Suprapubic skin (tissue), 4 donors: Measurements from ENCODE around the gene DUSP11. TPM values are rescaled to one million over a fixed set of nuclear protein-coding genes. Genes with fewer than 3 reads are reported as not detected.
"Not testable (repeated sequence)": the region's sequence is repeated elsewhere in the genome, so short reads cannot be mapped to it uniquely, and the experiment has no call there.

Experiments used
- DNase-seq, 2 donors: peaks; one replicate each; pipeline ENCODE4 v3.0.0-alpha.2; 2019; ENCODE audit warnings: low spot score in 2 of 2
- H3K27ac ChIP-seq: fragments of 200-600 bp; sonication (generic); one replicate; pipeline ENCODE4 v1.5.1; 2019
- H3K27me3 ChIP-seq: fragments of 200-600 bp; sonication (generic); one replicate; pipeline ENCODE4 v1.5.1; 2019
- H3K36me3 ChIP-seq: fragments of 200-600 bp; sonication (generic); one replicate; pipeline ENCODE4 v1.5.1; 2019
- H3K4me1 ChIP-seq: fragments of 200-600 bp; sonication (generic); one replicate; pipeline ENCODE4 v1.5.1; 2019
- H3K4me3 ChIP-seq: fragments of 200-600 bp; sonication (generic); one replicate; pipeline ENCODE4 v1.5.1; 2019; ENCODE audit warnings: mild to moderate bottlenecking
- H3K9me3 ChIP-seq: fragments of 200-600 bp; sonication (generic); one replicate; pipeline ENCODE4 v1.5.1; 2019
- EP300 ChIP-seq: sonication (generic); formaldehyde crosslinking; IDR thresholded peaks from one replicate; pipeline ENCODE4 v1.6.1; 2017; ENCODE audit warnings: antibody characterized with exemption
- POLR2A ChIP-seq, 2 donors: fragments of 450-650 bp; IDR thresholded peaks; one replicate each; pipeline ENCODE4 v1.6.1; 2017; ENCODE audit warnings: antibody characterized with exemption in 2 of 2, mild to moderate bottlenecking in 2 of 2, moderate library complexity in 2 of 2
- POLR2AphosphoS5 ChIP-seq, 3 donors: sonication (generic); formaldehyde crosslinking; IDR thresholded peaks; one replicate each; pipeline ENCODE4 v1.6.1; 2017; ENCODE audit warnings: antibody characterized with exemption in 3 of 3
- WGBS: methylation state at CpG from one replicate; pipeline ENCODE4 v1.1.5; 2018; 5-methylcytosine and 5-hydroxymethylcytosine counted together
- total RNA-seq, 4 donors: library from RNA; depleted of rRNA; stranded (reverse); fragments of >200 nt; gene quantifications; one replicate each; pipeline ENCODE4 v1.1.0, GENCODE V29; 2016
- TF ChIP-seq, protein P1 (sequence below), 2 donors: fragments of 200-600 bp in 1 of 2; fragments of 450-650 bp in 1 of 2; sonication (generic) in 1 of 2; IDR thresholded peaks; one replicate each; pipeline ENCODE4 v1.5.1; 2016 to 2019; ENCODE audit warnings: antibody characterized with exemption in 2 of 2, mild to moderate bottlenecking in 1 of 2, moderate library complexity in 1 of 2

DUSP11 gene
- total RNA-seq, 4 donors from 2014 or later = 45.6 to 59.1 (median 57.0) TPM

GRCh38 chr2:73718421-73718820, 61.5 kb downstream of the DUSP11 start:
- DNase-seq = no peak
- Histone ChIP-seq H3K36me3 (no peaks in the 10 kb centered on the region), H3K27me3 (no peaks in the 10 kb centered on the region), H3K4me1 (peaks cover 3% of the 10 kb centered on the region), H3K9me3 (no peaks in the 10 kb centered on the region), H3K27ac (no peak overlapping the region), H3K4me3 (no peak overlapping the region)
- TF ChIP-seq EP300 (no peak), POLR2AphosphoS5 (IDR thresholded peaks at IDR 0.05) (no peak), POLR2A (IDR thresholded peaks at IDR 0.05) (no peak)
- TF ChIP-seq, protein P1, sequence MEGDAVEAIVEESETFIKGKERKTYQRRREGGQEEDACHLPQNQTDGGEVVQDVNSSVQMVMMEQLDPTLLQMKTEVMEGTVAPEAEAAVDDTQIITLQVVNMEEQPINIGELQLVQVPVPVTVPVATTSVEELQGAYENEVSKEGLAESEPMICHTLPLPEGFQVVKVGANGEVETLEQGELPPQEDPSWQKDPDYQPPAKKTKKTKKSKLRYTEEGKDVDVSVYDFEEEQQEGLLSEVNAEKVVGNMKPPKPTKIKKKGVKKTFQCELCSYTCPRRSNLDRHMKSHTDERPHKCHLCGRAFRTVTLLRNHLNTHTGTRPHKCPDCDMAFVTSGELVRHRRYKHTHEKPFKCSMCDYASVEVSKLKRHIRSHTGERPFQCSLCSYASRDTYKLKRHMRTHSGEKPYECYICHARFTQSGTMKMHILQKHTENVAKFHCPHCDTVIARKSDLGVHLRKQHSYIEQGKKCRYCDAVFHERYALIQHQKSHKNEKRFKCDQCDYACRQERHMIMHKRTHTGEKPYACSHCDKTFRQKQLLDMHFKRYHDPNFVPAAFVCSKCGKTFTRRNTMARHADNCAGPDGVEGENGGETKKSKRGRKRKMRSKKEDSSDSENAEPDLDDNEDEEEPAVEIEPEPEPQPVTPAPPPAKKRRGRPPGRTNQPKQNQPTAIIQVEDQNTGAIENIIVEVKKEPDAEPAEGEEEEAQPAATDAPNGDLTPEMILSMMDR (IDR thresholded peaks at IDR 0.05) = no peak
- WGBS = 78% methylated on average over 6 of the region's 6 CpGs

DNA sequence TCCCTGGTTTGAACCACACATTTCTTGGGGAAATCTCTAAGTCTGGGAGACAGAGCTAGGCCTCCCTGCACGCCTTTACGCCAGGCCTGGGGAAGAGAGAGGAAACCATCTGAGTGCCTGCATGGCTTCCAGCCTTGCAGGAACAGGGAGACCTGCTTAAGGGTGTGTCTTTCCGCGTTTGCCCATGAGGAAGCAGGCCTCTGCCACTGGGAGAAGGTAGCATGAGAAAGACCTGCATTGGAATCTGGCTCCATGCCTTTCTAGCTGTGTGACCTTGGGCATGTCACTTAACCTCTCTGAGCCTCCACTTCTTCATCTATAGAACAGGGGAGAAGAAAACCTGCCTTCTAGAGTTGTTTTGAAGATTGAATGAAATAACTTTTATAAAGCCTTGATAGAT, 62.2 kb downstream of the DUSP11 start:
- DNase-seq, H3K9me3 ChIP-seq, H3K36me3 ChIP-seq, H3K27ac ChIP-seq, H3K4me3 ChIP-seq, H3K4me1 ChIP-seq, H3K27me3 ChIP-seq: not testable (repeated sequence)
- 83% methylated on average over 2 of the region's 4 CpGs for WGBS

DNA sequence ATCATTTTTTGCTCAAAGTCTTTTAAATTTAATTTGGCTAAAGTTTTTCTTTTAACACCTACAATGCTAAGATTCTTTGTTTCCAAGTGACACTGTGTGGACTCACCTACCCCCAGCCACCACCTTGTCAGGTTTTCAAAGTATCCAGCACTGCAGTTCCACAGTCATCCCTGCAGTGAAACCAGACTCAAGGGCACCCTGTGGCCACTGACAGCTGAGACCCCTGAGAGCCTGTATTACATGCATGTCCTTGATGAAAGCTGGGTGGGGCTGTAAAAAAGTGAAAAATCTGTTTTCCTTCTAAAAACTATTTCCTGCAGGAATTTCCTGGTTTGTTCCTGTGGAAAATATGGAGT, 62.7 kb downstream of the DUSP11 start:
- no peak for DNase-seq
- H3K4me3 ChIP-seq = no peak overlapping the region
- H3K4me1 ChIP-seq = peaks cover 3% of the 10 kb centered on the region
- TF ChIP-seq, protein P1 (IDR thresholded peaks at IDR 0.05) = no peak
- TF ChIP-seq EP300 = no peak
- no peak for TF ChIP-seq POLR2A (IDR thresholded peaks at IDR 0.05)
- TF ChIP-seq POLR2AphosphoS5 (IDR thresholded peaks at IDR 0.05) = no peak
- H3K27ac ChIP-seq = no peak overlapping the region
- H3K27me3 ChIP-seq = no peaks in the 10 kb centered on the region
- no peaks in the 10 kb centered on the region for H3K36me3 ChIP-seq
- no peaks in the 10 kb centered on the region for H3K9me3 ChIP-seq

DNA sequence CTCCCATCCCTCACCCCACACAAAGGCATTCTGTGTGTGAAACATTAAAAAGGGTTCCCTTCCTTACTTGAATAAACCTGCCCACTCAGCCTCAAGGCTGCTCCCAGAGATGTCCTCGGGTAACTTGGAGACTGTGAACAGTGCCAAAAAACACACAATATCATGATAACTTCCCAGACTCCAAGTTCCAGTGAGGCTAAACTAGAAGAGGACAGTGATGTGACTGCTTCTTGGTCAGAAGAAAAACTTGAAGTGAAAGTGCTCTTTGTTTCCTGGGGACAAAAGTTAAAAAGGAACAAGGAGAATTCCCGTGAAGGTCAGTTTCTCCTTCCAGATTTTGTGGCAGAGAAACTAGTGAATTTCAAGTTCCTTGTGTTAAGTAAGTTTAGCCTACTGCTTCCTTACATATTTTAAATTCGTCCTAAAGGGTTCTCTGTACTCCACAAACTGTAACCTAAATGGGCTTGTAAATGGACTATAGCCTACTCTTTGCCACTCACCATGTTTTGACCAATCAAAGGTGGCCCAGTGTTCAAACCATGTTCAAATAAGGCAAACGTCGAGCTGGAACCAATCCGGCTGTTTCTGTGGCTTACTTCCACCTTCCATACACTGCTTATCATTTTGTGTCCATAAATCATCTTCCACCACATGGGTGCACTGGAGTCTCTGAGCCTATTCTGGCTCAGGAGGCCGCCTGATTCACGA, 63.2 kb downstream of the DUSP11 start:
- Histone ChIP-seq H3K27me3 (no peaks in the 10 kb centered on the region), H3K9me3 (no peaks in the 10 kb centered on the region), H3K4me1 (peaks cover 3% of the 10 kb centered on the region), H3K4me3 (no peak overlapping the region), H3K36me3 (no peaks in the 10 kb centered on the region), H3K27ac (no peak overlapping the region)
- 34% methylated on average over 8 of the region's 8 CpGs for WGBS
- no peak for DNase-seq
- TF ChIP-seq POLR2A (IDR thresholded peaks at IDR 0.05) (no peak), EP300 (no peak), POLR2AphosphoS5 (IDR thresholded peaks at IDR 0.05) (no peak)
- TF ChIP-seq, protein P1 (IDR thresholded peaks at IDR 0.05) = no peak

DNA sequence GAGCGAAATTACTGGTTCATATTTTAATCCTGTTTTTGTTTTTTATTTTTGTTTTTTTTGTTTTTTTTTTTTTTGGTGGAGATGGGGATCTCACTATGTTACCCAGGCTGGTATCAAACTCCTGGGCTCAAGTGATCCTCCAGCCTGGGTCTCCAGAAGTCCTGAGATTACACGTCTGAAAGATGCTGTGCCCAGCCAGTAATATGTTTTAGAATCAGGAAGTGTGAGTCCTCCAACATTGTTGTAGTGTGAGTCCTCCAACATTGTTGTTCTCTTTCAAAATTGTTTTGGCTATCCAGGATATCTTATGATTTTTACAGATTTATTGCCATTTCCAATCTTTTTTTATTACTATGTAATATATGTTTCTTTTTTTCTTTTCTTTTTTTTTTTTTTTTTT, 65.8 kb downstream of the DUSP11 start:
- TF ChIP-seq EP300 = no peak
- TF ChIP-seq, protein P1 (IDR thresholded peaks at IDR 0.05) = no peak
- TF ChIP-seq POLR2AphosphoS5 (IDR thresholded peaks at IDR 0.05) = no peak
- no peak for TF ChIP-seq POLR2A (IDR thresholded peaks at IDR 0.05)
- no peaks in the 10 kb centered on the region for H3K36me3 ChIP-seq
- WGBS = 83% methylated on average over 2 of the region's 2 CpGs

More for the DNA sequence above, 65.8 kb downstream of the DUSP11 start:
- no peaks in the 10 kb centered on the region for H3K9me3 ChIP-seq
- DNase-seq = no peak
- peaks cover 4% of the 10 kb centered on the region for H3K27me3 ChIP-seq
- H3K4me1 ChIP-seq = peaks cover 3% of the 10 kb centered on the region
- no peak overlapping the region for H3K4me3 ChIP-seq
- no peak overlapping the region for H3K27ac ChIP-seq

Other genes with a start within 250 kb of the DUSP11 start
- gene NAT8, start 137.7 kb downstream of the DUSP11 start, total RNA-seq = not detected
- gene TPRKB, start 42.8 kb downstream of the DUSP11 start, total RNA-seq = 10 to 100 TPM; 19.2 to 32.2 (median 29.0) TPM
- gene C2orf78, start 4.1 kb upstream of the DUSP11 start, total RNA-seq = not detected
- 10 to 100 TPM; 29.0 to 45.0 (median 33.5) TPM for gene STAMBP, start 48.9 kb upstream of the DUSP11 start, total RNA-seq
- gene ACTG2, start 112.9 kb upstream of the DUSP11 start, total RNA-seq = 10 to 100 TPM in 3 of 4 donors, 1 to 10 TPM in 1; 9.4 to 43.5 (median 20.7) TPM
- gene DGUOK, start 146.8 kb upstream of the DUSP11 start, total RNA-seq = 10 to 100 TPM; 26.2 to 74.9 (median 48.1) TPM
- gene TET3, start 204.8 kb upstream of the DUSP11 start, total RNA-seq = 10 to 100 TPM; 53.6 to 75.3 (median 58.4) TPM